ENCODE results near the gene AATF.

Gene AATF

GRCh38 chr17:36948717-36949460 is at the start of gene AATF:
TSS of gene AATF (plus strand) at chr17:36948954. CDS start at chr17:36949126, 172 bp downstream.
- peak; percentile 95 for DNase-seq

- DNase-seq: peak; percentile 84
These were observed 49.2 kb upstream of the AATF start for GRCh38 chr17:36899250-36900159.

- peak; percentile 84 for DNase-seq
These were observed 48.6 kb upstream of the AATF start for GRCh38 chr17:36900160-36900512.

- DNase-seq: peak; percentile 59
These were observed 47.2 kb upstream of the AATF start for GRCh38 chr17:36901506-36901905.

GRCh38 chr17:36907407-36907806 is 41.3 kb upstream of the AATF start:
- no peak for DNase-seq

- no peak for DNase-seq
These were observed 38.2 kb upstream of the AATF start for GRCh38 chr17:36910513-36910912.

GRCh38 chr17:36911001-36911400 is 37.8 kb upstream of the AATF start:
- no peak for DNase-seq

- DNase-seq: no peak
These were observed 35.6 kb upstream of the AATF start for GRCh38 chr17:36913132-36913531.

- DNase-seq: no peak
These were observed 30.5 kb upstream of the AATF start for GRCh38 chr17:36918211-36918691.

GRCh38 chr17:36919407-36919968 is 29.3 kb upstream of the AATF start:
- DNase-seq: no peak

- no peak for DNase-seq
These were observed 28.4 kb upstream of the AATF start for GRCh38 chr17:36920032-36921005.

- no peak for DNase-seq
These were observed 27.5 kb upstream of the AATF start for GRCh38 chr17:36921095-36921851.

- no peak for DNase-seq
These were observed 26.6 kb upstream of the AATF start for GRCh38 chr17:36922175-36922574.

- DNase-seq: no peak
These were observed 24.9 kb upstream of the AATF start for GRCh38 chr17:36923814-36924221.

- DNase-seq: no peak
These were observed 22.5 kb upstream of the AATF start for GRCh38 chr17:36926226-36926625.

GRCh38 chr17:36926701-36927100 is 22.1 kb upstream of the AATF start:
- DNase-seq: no peak

- DNase-seq: no peak
These were observed 20.0 kb upstream of the AATF start for GRCh38 chr17:36928471-36929345.

GRCh38 chr17:36929851-36930582 is 18.7 kb upstream of the AATF start:
- no peak for DNase-seq

- no peak for DNase-seq
These were observed 18.2 kb upstream of the AATF start for GRCh38 chr17:36930583-36930900.

- no peak for DNase-seq
These were observed 17.6 kb upstream of the AATF start for GRCh38 chr17:36931096-36931696.
